GM12878 (cell line): ENCODE results near the gene TRIM6. TPM values are rescaled to one million over a fixed set of nuclear protein-coding genes. Genes with fewer than 3 reads are reported as not detected.
A peak's percentile ranks its signal among the peaks of the same experiment; 100 is the strongest.

Experiments used
- EED ChIP-seq: sonication (generic); IDR thresholded peaks from 2 replicates; pipeline ENCODE4 v1.6.1; 2016; ENCODE audit warnings: antibody characterized with exemption, low read depth
- FOXM1 ChIP-seq: IDR thresholded peaks from 2 replicates; pipeline ENCODE4 v1.6.1; 2012; ENCODE audit warnings: low read depth, mild to moderate bottlenecking, inconsistent platforms, low read length, moderate library complexity
- IKZF2 ChIP-seq, 2 experiments: fragments of 450-650 bp; IDR thresholded peaks; 2 replicates each; pipeline ENCODE4 v1.6.1; 2017; ENCODE audit warnings: mild to moderate bottlenecking in 2 of 2, moderate library complexity in 2 of 2
- IRF4 ChIP-seq: IDR thresholded peaks from 2 replicates; pipeline ENCODE4 v1.6.1; 2011; ENCODE audit warnings: low read depth, low read length
- KDM1A ChIP-seq: fragments of 200-600 bp; sonication (generic); IDR thresholded peaks from 2 replicates; pipeline ENCODE4 v1.6.1; 2016; ENCODE audit warnings: borderline replicate concordance
- MTA2 ChIP-seq: fragments of 450-650 bp; IDR thresholded peaks from 2 replicates; pipeline ENCODE4 v1.6.1; 2016; ENCODE audit warnings: low read depth, mild to moderate bottlenecking, moderate library complexity
- MXI1 ChIP-seq: fragments of 150-350 bp; IDR thresholded peaks from 2 replicates; pipeline ENCODE4 v1.6.1; 2011; ENCODE audit warnings: low read depth, mild to moderate bottlenecking, inconsistent platforms, low read length, improper control_type of control experiment
- MYB ChIP-seq: fragments of 150-350 bp; IDR thresholded peaks from 2 replicates; pipeline ENCODE4 v1.6.1; 2014; ENCODE audit warnings: mild to moderate bottlenecking, low read depth, low read length, borderline replicate concordance
- POLR2A ChIP-seq: IDR thresholded peaks from 2 replicates; pipeline ENCODE4 v1.6.1; 2011; ENCODE audit warnings: low read depth, mild to moderate bottlenecking, low read length
- SMAD1 ChIP-seq: fragments of 450-650 bp; IDR thresholded peaks from 2 replicates; pipeline ENCODE4 v1.6.1; 2018; ENCODE audit warnings: mild to moderate bottlenecking, low read depth; ENCODE audit not compliant: partially characterized antibody
- SREBF1 ChIP-seq: IDR thresholded peaks from 2 replicates; pipeline ENCODE4 v1.6.1; 2012; ENCODE audit warnings: mild to moderate bottlenecking, low read length
- SUPT20H ChIP-seq: IDR thresholded peaks from 2 replicates; pipeline ENCODE4 v1.6.1; 2011; ENCODE audit warnings: low read depth, mild to moderate bottlenecking, low read length, moderate library complexity, borderline replicate concordance; ENCODE audit not compliant: control insufficient read depth
- SUZ12 ChIP-seq: fragments of 200-600 bp; sonication (generic); IDR thresholded peaks from one replicate; pipeline ENCODE4 v1.6.1; 2018; ENCODE audit warnings: antibody characterized with exemption, mild to moderate bottlenecking; ENCODE audit not compliant: unreplicated experiment
- TAF1 ChIP-seq: IDR thresholded peaks from 2 replicates; pipeline ENCODE4 v1.6.1; 2011; ENCODE audit warnings: mild to moderate bottlenecking, low read depth, low read length, borderline replicate concordance
- TBL1XR1 ChIP-seq: IDR thresholded peaks from 2 replicates; pipeline ENCODE4 v1.6.1; 2012; ENCODE audit warnings: low read depth, low read length, improper control_type of control experiment
- YBX1 ChIP-seq: fragments of 450-650 bp; IDR thresholded peaks from 2 replicates; pipeline ENCODE4 v1.6.1; 2016; ENCODE audit warnings: antibody characterized with exemption
- ZBED1 ChIP-seq: IDR thresholded peaks from 2 replicates; pipeline ENCODE4 v1.6.1; 2016; ENCODE audit warnings: borderline replicate concordance
- polyA plus RNA-seq, 11 experiments: library from polyadenylated mRNA; depleted of rRNA in 4 of 11; unstranded in 6 of 11; stranded (reverse) in 5 of 11; fragments of >200 nt; fragmentation: Nextera tagmentation in 4 of 11; fragmentation: Illumina TruSeq in 1 of 11; extraction: Ambion mirVana in 4 of 11; extraction: Trizol in 1 of 11; gene quantifications; 1 replicate in 1 of 11; 2 replicates in 10 of 11; pipeline versions ENCODE4 v1.2.1 to v1.2.3, GENCODE V29; 2011 to 2016; ENCODE audit warnings: inconsistent platforms in 2 of 11, missing spikeins in 2 of 11, low read depth in 1 of 11
- total RNA-seq, 4 experiments: library from RNA; depleted of rRNA in 3 of 4; stranded (reverse); fragments of >200 nt in 3 of 4; fragmentation: Illumina TruSeq in 1 of 4; extraction: Trizol in 1 of 4; gene quantifications; 2 replicates each; pipeline versions ENCODE4 v1.2.1 to v1.2.3, GENCODE V29; 2013 to 2021
- TF ChIP-seq, protein P1 (sequence below): fragments of 450-650 bp; IDR thresholded peaks from 2 replicates; pipeline ENCODE4 v1.6.1; 2017; ENCODE audit warnings: mild to moderate bottlenecking, moderate library complexity
- TF ChIP-seq, protein P2 (sequence below): IDR thresholded peaks from 2 replicates; pipeline ENCODE4 v1.6.1; 2012; ENCODE audit warnings: mild to moderate bottlenecking, low read depth, low read length
- TF ChIP-seq, protein P3 (sequence below): fragments of 450-650 bp; IDR thresholded peaks from 2 replicates; pipeline ENCODE4 v1.6.1; 2016; ENCODE audit warnings: mild to moderate bottlenecking
- TF ChIP-seq, protein P4 (sequence below): IDR thresholded peaks from 2 replicates; pipeline ENCODE4 v1.6.1; 2012; ENCODE audit warnings: low read depth, low read length, improper control_type of control experiment

TRIM6 gene
- total and polyA plus RNA-seq, 10 of the 15 experiments (the other 5 are each of a cell fraction or from before 2014, with no cell fraction given) = 1.4 to 6.8 (median 4.2) TPM

DNA sequence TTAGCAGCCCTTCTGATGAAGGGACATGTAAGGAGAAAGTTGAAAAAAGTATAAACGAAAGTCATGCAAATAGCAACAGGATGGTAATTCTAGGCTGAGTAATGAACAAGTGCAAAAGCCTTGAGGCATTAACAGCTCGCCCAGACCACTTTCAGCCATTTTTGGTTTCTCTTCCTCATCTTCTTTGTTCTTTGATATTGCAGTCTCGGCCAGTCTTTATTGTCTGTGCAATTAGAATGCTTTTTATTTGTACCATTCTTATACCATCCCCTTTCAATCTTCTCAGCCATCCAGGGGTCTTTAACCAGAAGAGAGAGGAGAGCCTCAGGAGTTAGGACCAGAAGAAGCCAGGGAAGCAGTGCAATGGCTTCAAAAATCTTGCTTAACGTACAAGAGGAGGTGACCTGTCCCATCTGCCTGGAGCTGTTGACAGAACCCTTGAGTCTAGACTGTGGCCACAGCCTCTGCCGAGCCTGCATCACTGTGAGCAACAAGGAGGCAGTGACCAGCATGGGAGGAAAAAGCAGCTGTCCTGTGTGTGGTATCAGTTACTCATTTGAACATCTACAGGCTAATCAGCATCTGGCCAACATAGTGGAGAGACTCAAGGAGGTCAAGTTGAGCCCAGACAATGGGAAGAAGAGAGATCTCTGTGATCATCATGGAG is 35.7 kb downstream of the TRIM6 start (continued):
- TF ChIP-seq, protein P1, sequence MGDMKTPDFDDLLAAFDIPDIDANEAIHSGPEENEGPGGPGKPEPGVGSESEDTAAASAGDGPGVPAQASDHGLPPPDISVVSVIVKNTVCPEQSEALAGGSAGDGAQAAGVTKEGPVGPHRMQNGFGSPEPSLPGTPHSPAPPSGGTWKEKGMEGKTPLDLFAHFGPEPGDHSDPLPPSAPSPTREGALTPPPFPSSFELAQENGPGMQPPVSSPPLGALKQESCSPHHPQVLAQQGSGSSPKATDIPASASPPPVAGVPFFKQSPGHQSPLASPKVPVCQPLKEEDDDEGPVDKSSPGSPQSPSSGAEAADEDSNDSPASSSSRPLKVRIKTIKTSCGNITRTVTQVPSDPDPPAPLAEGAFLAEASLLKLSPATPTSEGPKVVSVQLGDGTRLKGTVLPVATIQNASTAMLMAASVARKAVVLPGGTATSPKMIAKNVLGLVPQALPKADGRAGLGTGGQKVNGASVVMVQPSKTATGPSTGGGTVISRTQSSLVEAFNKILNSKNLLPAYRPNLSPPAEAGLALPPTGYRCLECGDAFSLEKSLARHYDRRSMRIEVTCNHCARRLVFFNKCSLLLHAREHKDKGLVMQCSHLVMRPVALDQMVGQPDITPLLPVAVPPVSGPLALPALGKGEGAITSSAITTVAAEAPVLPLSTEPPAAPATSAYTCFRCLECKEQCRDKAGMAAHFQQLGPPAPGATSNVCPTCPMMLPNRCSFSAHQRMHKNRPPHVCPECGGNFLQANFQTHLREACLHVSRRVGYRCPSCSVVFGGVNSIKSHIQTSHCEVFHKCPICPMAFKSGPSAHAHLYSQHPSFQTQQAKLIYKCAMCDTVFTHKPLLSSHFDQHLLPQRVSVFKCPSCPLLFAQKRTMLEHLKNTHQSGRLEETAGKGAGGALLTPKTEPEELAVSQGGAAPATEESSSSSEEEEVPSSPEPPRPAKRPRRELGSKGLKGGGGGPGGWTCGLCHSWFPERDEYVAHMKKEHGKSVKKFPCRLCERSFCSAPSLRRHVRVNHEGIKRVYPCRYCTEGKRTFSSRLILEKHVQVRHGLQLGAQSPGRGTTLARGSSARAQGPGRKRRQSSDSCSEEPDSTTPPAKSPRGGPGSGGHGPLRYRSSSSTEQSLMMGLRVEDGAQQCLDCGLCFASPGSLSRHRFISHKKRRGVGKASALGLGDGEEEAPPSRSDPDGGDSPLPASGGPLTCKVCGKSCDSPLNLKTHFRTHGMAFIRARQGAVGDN = no peak
- TF ChIP-seq SREBF1 (no peak), IKZF2 (IDR thresholded peaks at IDR 0.05) (peak; percentile 8 to 13; a peak in 2 of 4 replicates), SUPT20H (no peak), MTA2 (peak; percentile 91), TBL1XR1 (peak; percentile 77; the same call in 1 of the 2 replicates), SUZ12 (no peak), IRF4 (peak; percentile 42; the same call in 1 of the 2 replicates), MXI1 (peak; percentile 58; the same call in 1 of the 2 replicates), ZBED1 (0 out of 2 replicates have a peak, but pooled peaks have one; percentile 31), TAF1 (peak; percentile 63; the same call in 1 of the 2 replicates), FOXM1 (no peak), POLR2A (peak; percentile 67), MYB (no peak), EED (no peak), YBX1 (no peak), SMAD1 (no peak), KDM1A (no peak)
- TF ChIP-seq, protein P2, sequence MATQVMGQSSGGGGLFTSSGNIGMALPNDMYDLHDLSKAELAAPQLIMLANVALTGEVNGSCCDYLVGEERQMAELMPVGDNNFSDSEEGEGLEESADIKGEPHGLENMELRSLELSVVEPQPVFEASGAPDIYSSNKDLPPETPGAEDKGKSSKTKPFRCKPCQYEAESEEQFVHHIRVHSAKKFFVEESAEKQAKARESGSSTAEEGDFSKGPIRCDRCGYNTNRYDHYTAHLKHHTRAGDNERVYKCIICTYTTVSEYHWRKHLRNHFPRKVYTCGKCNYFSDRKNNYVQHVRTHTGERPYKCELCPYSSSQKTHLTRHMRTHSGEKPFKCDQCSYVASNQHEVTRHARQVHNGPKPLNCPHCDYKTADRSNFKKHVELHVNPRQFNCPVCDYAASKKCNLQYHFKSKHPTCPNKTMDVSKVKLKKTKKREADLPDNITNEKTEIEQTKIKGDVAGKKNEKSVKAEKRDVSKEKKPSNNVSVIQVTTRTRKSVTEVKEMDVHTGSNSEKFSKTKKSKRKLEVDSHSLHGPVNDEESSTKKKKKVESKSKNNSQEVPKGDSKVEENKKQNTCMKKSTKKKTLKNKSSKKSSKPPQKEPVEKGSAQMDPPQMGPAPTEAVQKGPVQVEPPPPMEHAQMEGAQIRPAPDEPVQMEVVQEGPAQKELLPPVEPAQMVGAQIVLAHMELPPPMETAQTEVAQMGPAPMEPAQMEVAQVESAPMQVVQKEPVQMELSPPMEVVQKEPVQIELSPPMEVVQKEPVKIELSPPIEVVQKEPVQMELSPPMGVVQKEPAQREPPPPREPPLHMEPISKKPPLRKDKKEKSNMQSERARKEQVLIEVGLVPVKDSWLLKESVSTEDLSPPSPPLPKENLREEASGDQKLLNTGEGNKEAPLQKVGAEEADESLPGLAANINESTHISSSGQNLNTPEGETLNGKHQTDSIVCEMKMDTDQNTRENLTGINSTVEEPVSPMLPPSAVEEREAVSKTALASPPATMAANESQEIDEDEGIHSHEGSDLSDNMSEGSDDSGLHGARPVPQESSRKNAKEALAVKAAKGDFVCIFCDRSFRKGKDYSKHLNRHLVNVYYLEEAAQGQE = no peak
- TF ChIP-seq, protein P3, sequence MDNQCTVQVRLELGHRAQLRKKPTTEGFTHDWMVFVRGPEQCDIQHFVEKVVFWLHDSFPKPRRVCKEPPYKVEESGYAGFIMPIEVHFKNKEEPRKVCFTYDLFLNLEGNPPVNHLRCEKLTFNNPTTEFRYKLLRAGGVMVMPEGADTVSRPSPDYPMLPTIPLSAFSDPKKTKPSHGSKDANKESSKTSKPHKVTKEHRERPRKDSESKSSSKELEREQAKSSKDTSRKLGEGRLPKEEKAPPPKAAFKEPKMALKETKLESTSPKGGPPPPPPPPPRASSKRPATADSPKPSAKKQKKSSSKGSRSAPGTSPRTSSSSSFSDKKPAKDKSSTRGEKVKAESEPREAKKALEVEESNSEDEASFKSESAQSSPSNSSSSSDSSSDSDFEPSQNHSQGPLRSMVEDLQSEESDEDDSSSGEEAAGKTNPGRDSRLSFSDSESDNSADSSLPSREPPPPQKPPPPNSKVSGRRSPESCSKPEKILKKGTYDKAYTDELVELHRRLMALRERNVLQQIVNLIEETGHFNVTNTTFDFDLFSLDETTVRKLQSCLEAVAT = no peak
- TF ChIP-seq, protein P4, sequence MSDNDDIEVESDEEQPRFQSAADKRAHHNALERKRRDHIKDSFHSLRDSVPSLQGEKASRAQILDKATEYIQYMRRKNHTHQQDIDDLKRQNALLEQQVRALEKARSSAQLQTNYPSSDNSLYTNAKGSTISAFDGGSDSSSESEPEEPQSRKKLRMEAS = no peak
